Endodermal cell (in vitro differentiated cells): ENCODE results near the gene SLC6A12. TPM values are rescaled to one million over a fixed set of nuclear protein-coding genes. Genes with fewer than 3 reads are reported as not detected.

Source experiments
- DNase-seq: peaks from one replicate; pipeline ENCODE4 v3.0.0-alpha.2; 2017
- H3K27ac ChIP-seq: 2 replicates; pipeline ENCODE4 v1.5.1; 2013; ENCODE audit warnings: mild to moderate bottlenecking, low read depth, low read length, moderate library complexity
- H3K27me3 ChIP-seq: 2 replicates; pipeline ENCODE4 v1.6.1; 2013; ENCODE audit warnings: mild to moderate bottlenecking, low read length, moderate library complexity; ENCODE audit not compliant: insufficient read depth, control insufficient read depth, poor library complexity, severe bottlenecking
- H3K36me3 ChIP-seq: 2 replicates; pipeline ENCODE4 v1.7.0; 2013; ENCODE audit warnings: mild to moderate bottlenecking, low read length, moderate library complexity; ENCODE audit not compliant: control insufficient read depth, insufficient read depth
- H3K4me1 ChIP-seq: one replicate; pipeline ENCODE4 v1.7.0; 2013; ENCODE audit warnings: low read length; ENCODE audit not compliant: control insufficient read depth, insufficient read depth
- H3K4me3 ChIP-seq: 2 replicates; pipeline ENCODE4 v1.5.1; 2013; ENCODE audit warnings: mild to moderate bottlenecking, low read length, moderate library complexity
- H3K9ac ChIP-seq: 2 replicates; pipeline ENCODE4 v1.6.1; 2013; ENCODE audit warnings: mild to moderate bottlenecking, low read length, moderate library complexity; ENCODE audit not compliant: poor library complexity, severe bottlenecking; ENCODE audit errors: extremely low read depth
- H3K9me3 ChIP-seq: 2 replicates; pipeline ENCODE4 v1.6.1; 2013; ENCODE audit warnings: mild to moderate bottlenecking, low read length, moderate library complexity; ENCODE audit not compliant: control insufficient read depth
- H3K27ac Mint-ChIP-seq: 2 replicates; pipeline ENCODE4 v1.8.0; 2020; ENCODE audit warnings: mixed read lengths
- H3K27me3 Mint-ChIP-seq: 2 replicates; pipeline ENCODE4 v1.8.0; 2021; ENCODE audit warnings: mild to moderate bottlenecking, mixed read lengths; ENCODE audit not compliant: insufficient read depth
- H3K36me3 Mint-ChIP-seq: 2 replicates; pipeline ENCODE4 v1.8.0; 2020; ENCODE audit warnings: low read depth, mixed read lengths
- H3K4me1 Mint-ChIP-seq: 2 replicates; pipeline ENCODE4 v1.8.0; 2020; ENCODE audit warnings: mixed read lengths
- H3K4me3 Mint-ChIP-seq: 2 replicates; pipeline ENCODE4 v1.8.0; 2020; ENCODE audit warnings: mild to moderate bottlenecking, moderate library complexity, mixed read lengths
- H3K9me3 Mint-ChIP-seq: 2 replicates; pipeline ENCODE4 v1.8.0; 2020; ENCODE audit warnings: mild to moderate bottlenecking, mixed read lengths
- WGBS, 2 experiments: methylation state at CpG; one replicate each; pipeline versions ENCODE4 v1.1.5 to v1.1.7; 2013; ENCODE audit warnings: missing lambda C conversion rate in 2 of 2, mixed read lengths in 1 of 2; ENCODE audit not compliant: insufficient coverage in 1 of 2, insufficient read length in 1 of 2; 5-methylcytosine and 5-hydroxymethylcytosine counted together
- total RNA-seq, 2 donors: library from RNA; stranded (reverse); fragmentation: NEBNext Ultra II Directional in 1 of 2; extraction: Animal tissue kit (Norgen Biotek cat#: 25700) in 1 of 2; gene quantifications; 2 replicates in 1 of 2; 3 replicates in 1 of 2; pipeline ENCODE4 v1.2.1, GENCODE V29; 2021
- TF ChIP-seq, protein P1 (sequence below): fragments of 200-600 bp; sonication (generic); conservative IDR thresholded peaks from 2 replicates; pipeline ENCODE4 v1.5.0; 2021; ENCODE audit warnings: antibody characterized with exemption, mild to moderate bottlenecking

SLC6A12 gene
- total RNA-seq, 2 donors from 2014 or later, result 0.58 to 1.3 TPM

DNA sequence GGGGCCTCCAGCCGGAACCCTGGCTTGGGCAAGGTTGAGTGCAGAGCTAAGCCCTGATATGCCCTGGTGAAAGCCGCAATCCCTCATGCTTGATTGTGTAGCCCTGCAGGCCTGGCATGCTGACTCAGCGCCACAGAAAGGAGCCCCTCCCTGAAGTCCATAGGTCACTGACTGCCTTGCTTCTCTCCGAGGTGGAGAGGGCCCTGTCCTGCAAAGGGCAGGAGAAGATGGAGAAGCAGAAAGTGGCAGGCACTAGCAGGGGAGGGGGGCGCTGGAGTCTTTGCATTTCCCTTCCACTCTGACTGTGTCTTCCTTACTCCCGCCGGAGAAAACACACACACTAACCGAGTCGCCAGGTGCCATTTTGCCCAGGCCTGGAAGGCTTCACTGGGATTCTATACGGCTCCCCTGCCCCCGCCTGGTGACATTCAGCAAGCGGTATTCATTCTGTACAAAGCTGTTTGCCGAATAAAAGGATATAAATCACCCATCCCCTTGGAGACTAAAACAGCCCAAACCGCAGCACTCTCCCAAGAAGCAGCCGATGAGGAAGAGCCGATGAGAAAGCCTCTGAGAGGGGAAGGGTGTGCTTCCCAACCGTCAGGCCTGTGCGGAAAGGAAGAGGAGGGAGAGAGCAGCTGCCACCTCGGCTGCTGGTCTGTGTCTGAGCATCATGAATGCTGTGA, 69.8 kb downstream of the SLC6A12 start:
- no peak for DNase-seq
- Histone ChIP-seq H3K4me3 (no peak overlapping the region), H3K9me3 (no peaks in the 10 kb centered on the region), H3K9ac (no peak overlapping the region), H3K27me3 (peaks cover 11% of the 10 kb centered on the region), H3K4me1 (no peaks in the 10 kb centered on the region), H3K36me3 (no peaks in the 10 kb centered on the region), H3K27ac (no peak overlapping the region)
- peaks cover 37% of the 10 kb centered on the region for H3K27me3 Mint-ChIP-seq
- H3K36me3 Mint-ChIP-seq, result no peaks in the 10 kb centered on the region
- 79 to 80% methylated on average over 10 to 19 of the region's 19 CpGs for WGBS, 2 experiments
- peaks cover 45% of the 10 kb centered on the region for H3K4me1 Mint-ChIP-seq
- H3K27ac Mint-ChIP-seq, result peak overlapping the region; percentile 9
- TF ChIP-seq, protein P1, sequence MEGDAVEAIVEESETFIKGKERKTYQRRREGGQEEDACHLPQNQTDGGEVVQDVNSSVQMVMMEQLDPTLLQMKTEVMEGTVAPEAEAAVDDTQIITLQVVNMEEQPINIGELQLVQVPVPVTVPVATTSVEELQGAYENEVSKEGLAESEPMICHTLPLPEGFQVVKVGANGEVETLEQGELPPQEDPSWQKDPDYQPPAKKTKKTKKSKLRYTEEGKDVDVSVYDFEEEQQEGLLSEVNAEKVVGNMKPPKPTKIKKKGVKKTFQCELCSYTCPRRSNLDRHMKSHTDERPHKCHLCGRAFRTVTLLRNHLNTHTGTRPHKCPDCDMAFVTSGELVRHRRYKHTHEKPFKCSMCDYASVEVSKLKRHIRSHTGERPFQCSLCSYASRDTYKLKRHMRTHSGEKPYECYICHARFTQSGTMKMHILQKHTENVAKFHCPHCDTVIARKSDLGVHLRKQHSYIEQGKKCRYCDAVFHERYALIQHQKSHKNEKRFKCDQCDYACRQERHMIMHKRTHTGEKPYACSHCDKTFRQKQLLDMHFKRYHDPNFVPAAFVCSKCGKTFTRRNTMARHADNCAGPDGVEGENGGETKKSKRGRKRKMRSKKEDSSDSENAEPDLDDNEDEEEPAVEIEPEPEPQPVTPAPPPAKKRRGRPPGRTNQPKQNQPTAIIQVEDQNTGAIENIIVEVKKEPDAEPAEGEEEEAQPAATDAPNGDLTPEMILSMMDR, result peak; percentile 44
- no peaks in the 10 kb centered on the region for H3K9me3 Mint-ChIP-seq
- H3K4me3 Mint-ChIP-seq, result no peak overlapping the region

- Histone ChIP-seq H3K36me3 (no peaks in the 10 kb centered on the region), H3K9ac (no peak overlapping the region), H3K9me3 (no peaks in the 10 kb centered on the region), H3K4me3 (no peak overlapping the region), H3K4me1 (no peaks in the 10 kb centered on the region), H3K27me3 (peaks cover 11% of the 10 kb centered on the region), H3K27ac (no peak overlapping the region)
- Mint-ChIP-seq H3K27me3 (peaks cover 63% of the 10 kb centered on the region), H3K4me3 (peak overlapping the region; percentile 43), H3K4me1 (peaks cover 45% of the 10 kb centered on the region), H3K9me3 (no peaks in the 10 kb centered on the region), H3K27ac (no peak overlapping the region), H3K36me3 (no peaks in the 10 kb centered on the region)
- WGBS, 2 experiments, result 78 to 85% methylated on average over 5 of the region's 5 CpGs
- DNase-seq, result no peak
- TF ChIP-seq, protein P1, result no peak
Measured at GRCh38 chr12:140162-140561, 73.8 kb downstream of the SLC6A12 start.

Other genes with a start within 250 kb of the SLC6A12 start
- 1 to 10 TPM; 1.5 to 2.7 TPM for gene IQSEC3, start 147.4 kb downstream of the SLC6A12 start, total RNA-seq
- 1 to 10 TPM; 1.1 to 2.4 TPM for gene SLC6A13, start 48.7 kb upstream of the SLC6A12 start, total RNA-seq
- 100 to 1,000 TPM in 1 of 2 donors, 10 to 100 TPM in 1; 59.9 to 157 TPM for gene KDM5A, start 175.2 kb upstream of the SLC6A12 start, total RNA-seq
- gene CCDC77, start 187.5 kb upstream of the SLC6A12 start, total RNA-seq, result 10 to 100 TPM; 26.4 to 39.1 TPM
- 100 to 1,000 TPM in 1 of 2 donors, 10 to 100 TPM in 1; 61.5 to 155 TPM for gene B4GALNT3, start 245.8 kb upstream of the SLC6A12 start, total RNA-seq